Hepatocyte (in vitro differentiated cells): Measurements from ENCODE around the gene PPME1.

ENCODE experiments used
- CTCF ChIP-seq: fragments of 200-600 bp; sonication (generic); IDR thresholded peaks from 2 replicates; pipeline ENCODE4 v1.5.1; 2016; ENCODE audit warnings: antibody characterized with exemption, mild to moderate bottlenecking; ENCODE audit not compliant: poor library complexity
- EZH2phosphoT487 ChIP-seq: fragments of 200-600 bp; sonication (generic); IDR thresholded peaks from one replicate; pipeline ENCODE4 v1.6.1; 2018; ENCODE audit warnings: antibody characterized with exemption, mild to moderate bottlenecking, low read depth, moderate library complexity; ENCODE audit not compliant: unreplicated experiment, severe bottlenecking

GRCh38 chr11:74135127-74135840 is 35.8 kb upstream of the PPME1 start:
- TF ChIP-seq CTCF: no peak
- TF ChIP-seq EZH2phosphoT487: no peak
